GM21619 (cell line): ENCODE data around the gene FRMD4A.

Source experiments
- ATAC-seq: cut with Tn5 transposase; IDR thresholded peaks from one replicate; pipeline ENCODE4 v1.9.1; 2021; ENCODE audit not compliant: unreplicated experiment

FRMD4A gene

DNA sequence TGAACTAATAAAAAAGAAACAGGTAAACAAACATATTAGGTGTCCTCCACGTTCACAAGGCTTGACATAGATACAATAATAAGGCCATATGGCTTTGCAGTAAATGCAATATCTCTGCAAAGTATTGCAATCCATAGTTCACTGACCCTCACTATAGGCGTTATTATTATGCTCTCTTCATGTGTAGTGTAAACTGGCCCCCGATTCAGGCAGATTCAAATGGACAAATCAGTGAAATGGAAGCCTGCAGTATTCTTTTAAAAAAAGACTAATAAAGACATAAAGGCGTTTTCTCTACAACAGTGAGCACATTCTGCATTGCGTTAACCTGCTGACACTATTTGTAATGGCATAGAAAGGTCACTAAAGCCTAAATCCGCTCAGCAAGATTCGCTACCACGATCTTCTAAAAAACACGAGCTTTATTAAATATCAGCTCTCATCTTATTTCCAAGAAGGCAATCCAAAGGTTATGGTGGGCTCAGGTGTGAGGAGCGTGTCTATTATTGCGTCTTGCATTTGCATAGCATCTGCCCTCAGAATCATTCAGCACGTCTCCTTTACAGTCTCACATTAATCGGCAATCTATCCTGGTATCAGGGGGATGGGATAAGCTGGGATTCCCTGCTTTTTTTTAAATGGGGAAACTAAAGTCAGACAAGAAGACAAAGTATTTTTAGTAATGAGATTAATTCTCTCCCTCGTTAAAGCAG, 36.2 kb downstream of the FRMD4A start:
- no peak for ATAC-seq

DNA sequence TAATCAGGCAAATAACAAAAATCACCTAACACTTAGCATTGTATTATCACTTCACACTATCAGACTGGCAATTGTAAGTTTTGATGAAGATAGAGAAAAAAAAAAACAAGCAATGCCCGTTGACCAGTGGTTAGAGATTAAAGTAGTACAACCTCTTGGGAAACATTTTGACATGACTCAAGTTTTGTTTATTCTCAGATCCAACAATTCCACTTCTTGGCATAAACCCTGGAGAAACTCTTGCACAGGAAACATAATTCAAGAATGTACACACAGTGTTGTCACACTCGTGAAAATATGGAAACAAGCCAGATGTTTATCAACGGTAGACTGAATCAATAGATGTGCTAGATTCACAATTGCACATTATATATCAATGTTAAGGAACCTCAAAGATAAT, 37.2 kb downstream of the FRMD4A start:
- ATAC-seq, result no peak

GRCh38 chr10:14291296-14291695, 39.4 kb downstream of the FRMD4A start:
- ATAC-seq, result no peak

GRCh38 chr10:14285941-14286560, 44.7 kb downstream of the FRMD4A start:
- ATAC-seq, result no peak

- ATAC-seq, result no peak
These were observed 48.4 kb downstream of the FRMD4A start for GRCh38 chr10:14282276-14282675.

- ATAC-seq, result no peak
These were observed 52.2 kb downstream of the FRMD4A start for GRCh38 chr10:14278533-14278932.

DNA sequence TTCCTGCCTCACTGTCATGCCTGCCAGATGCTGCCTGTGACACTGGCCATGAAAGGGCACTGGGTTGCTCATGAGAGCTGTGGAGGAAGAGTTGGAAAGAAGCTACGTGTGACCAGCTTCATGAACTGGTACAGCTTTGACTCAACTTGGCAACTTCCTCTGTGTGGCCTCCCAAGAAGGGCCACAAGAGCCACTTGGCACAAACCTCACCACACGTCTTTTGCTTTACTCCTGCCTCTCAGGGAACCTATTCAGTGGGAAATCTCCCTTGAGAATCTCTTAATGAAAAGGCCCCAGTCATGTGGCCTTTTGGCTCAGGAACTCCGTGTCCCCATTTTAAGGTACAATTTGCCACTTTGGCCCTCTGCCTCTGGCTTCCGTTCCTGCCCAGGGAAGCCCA, 54.5 kb downstream of the FRMD4A start:
- ATAC-seq, result no peak

DNA sequence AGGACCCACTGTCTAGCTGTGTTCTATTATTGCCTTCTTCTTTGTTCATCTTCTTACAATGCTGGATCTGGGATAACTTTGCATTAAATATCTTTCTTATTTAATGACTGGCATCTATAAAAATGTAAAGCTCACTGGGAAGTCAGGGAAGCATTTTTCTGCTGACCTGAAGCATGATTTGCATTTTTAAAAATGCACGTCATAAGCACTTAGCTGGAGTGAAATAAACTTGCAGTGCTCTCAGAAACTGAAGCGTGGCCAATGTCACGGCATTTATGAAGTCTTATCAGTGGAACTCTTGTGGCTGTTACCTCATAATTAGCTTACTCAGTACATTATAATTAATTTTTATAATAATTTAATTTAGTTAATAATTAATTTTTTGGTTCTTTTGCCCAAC, 59.1 kb downstream of the FRMD4A start:
- ATAC-seq, result no peak

GRCh38 chr10:14270370-14270769, 60.4 kb downstream of the FRMD4A start:
- ATAC-seq, result no peak

- no peak for ATAC-seq
These were observed 65.0 kb downstream of the FRMD4A start for GRCh38 chr10:14265709-14266108.

- no peak for ATAC-seq
These were observed 67.8 kb downstream of the FRMD4A start for GRCh38 chr10:14262836-14263425.

GRCh38 chr10:14261336-14261735, 69.4 kb downstream of the FRMD4A start:
- no peak for ATAC-seq

- no peak for ATAC-seq
These were observed 70.8 kb downstream of the FRMD4A start for GRCh38 chr10:14259696-14260566.

GRCh38 chr10:14254368-14254767, 76.4 kb downstream of the FRMD4A start:
- no peak for ATAC-seq

DNA sequence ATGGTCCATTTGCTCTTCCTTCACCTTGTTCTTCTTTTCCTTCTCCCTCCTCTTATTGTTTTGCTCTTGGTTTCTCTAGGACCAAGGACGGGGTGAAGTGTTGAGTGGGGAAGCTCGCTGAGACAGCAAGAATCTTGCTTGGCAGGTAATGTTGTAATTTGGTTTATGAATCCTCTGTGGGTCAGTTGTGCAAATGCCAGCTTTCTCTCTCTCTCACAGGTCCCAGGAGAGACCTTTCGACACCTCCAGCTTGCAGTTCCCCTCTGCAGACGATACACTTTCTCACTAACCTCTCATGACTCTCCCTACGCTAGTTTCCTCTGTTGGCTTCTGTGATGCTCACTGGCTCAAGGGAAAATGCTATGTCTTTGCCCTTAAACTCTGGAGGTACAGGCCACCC, 77.0 kb downstream of the FRMD4A start:
- no peak for ATAC-seq

- ATAC-seq, result no peak
These were observed 77.6 kb downstream of the FRMD4A start for GRCh38 chr10:14253079-14253478.

GRCh38 chr10:14250496-14251076, 80.1 kb downstream of the FRMD4A start:
- no peak for ATAC-seq

DNA sequence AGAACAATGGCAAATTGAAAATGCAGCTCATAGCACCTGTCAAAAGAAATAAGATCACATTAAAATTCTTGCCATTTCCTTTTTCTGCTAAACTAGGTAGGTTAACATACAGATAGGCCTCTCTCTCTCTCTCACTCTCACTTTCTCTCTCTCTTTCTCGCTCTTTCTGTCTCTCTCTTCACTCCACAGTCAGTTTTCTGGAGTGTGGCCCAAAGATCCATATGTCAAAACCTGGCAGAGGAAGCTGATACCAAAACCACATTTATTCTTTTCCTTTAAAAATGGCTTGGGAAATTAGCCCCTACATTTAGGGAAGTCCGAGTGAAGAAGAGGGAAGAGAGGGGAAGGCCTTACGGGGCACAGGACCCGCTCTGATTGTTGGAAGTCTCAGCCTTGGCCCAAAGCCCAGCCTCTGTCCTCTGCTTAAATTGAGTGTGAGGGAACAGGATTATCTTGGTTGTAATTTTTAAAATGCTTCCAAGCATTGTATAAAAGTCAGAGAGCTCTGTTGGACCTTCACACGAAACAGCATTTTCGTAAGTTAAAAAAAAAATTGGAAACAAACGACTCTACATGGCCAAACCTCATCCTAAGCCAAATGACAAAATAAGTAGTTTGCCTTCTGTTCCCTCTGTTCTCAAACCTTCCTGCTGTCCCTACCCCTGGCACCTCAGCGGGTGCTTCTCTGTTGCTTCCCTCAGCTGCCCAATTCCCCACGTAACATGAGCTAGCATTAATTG, 83.2 kb downstream of the FRMD4A start:
- ATAC-seq, result no peak

DNA sequence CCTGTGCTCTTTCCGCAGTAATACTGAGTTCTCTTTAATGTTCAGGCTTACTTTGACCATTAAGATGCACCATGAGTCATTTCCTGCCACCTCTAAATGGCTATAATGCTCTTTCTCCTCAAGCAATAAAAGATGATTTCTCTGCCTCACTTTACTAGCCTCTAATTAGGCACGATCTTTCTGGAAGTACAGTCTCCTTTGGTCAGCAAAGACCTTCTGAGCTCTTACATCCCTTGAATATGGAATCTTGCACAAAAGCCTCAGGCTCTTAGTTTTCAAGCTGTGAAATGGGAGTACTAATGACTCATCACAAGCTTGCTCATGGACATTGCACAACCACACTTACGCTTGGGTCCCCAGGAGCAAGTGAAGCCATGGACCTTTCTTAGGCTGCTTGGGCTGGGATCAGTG, 85.9 kb downstream of the FRMD4A start:
- no peak for ATAC-seq

GRCh38 chr10:14244147-14244546, 86.6 kb downstream of the FRMD4A start:
- no peak for ATAC-seq
